Measurements from ENCODE around the gene ALKBH8. TPM values are rescaled to one million over a fixed set of nuclear protein-coding genes. Genes with fewer than 3 reads are reported as not detected.

ALKBH8 gene
- total and polyA plus RNA-seq, 2 of the 13 experiments (the other 11 are each of a cell fraction or from before 2014, with no cell fraction given) = 2.4 to 9.1 TPM

- TF ChIP-seq KAT2B (IDR thresholded peaks at IDR 0.05; ENCODE audit: borderline replicate concordance, low read depth, low read length) = no peak
- TF ChIP-seq BORCS8-MEF2B (CRISPR knock-in tag; IDR thresholded peaks at IDR 0.05) = 0 out of 2 replicates have a peak, but pooled peaks have one; percentile 28
- peak; percentile 66; the same call in 1 of the 2 replicates for TF ChIP-seq ZNF607 (CRISPR knock-in tag; IDR thresholded peaks at IDR 0.05; ENCODE audit: borderline replicate concordance)
- TF ChIP-seq RARA (CRISPR knock-in tag; IDR thresholded peaks at IDR 0.05) = no peak
- TF ChIP-seq XRCC5 (optimal IDR thresholded peaks at IDR 0.05; ENCODE audit: low read length) = peak; percentile 21
- TF ChIP-seq AHR (CRISPR knock-in tag; IDR thresholded peaks at IDR 0.05) = no peak
- peak; percentile 43; the same call in 1 of the 2 replicates for TF ChIP-seq ZNF749 (CRISPR knock-in tag; IDR thresholded peaks at IDR 0.05; ENCODE audit: borderline replicate concordance)
- TF ChIP-seq ZBTB7B (CRISPR knock-in tag; IDR thresholded peaks at IDR 0.05) = no peak
- TF ChIP-seq ZNF577 (CRISPR knock-in tag; IDR thresholded peaks at IDR 0.05; ENCODE audit: borderline replicate concordance, low read depth) = no peak
- no peak for TF ChIP-seq ZNF329 (CRISPR knock-in tag; IDR thresholded peaks at IDR 0.05; ENCODE audit: low read depth)
- no peak for TF ChIP-seq E2F5 (CRISPR knock-in tag; conservative IDR thresholded peaks at IDR 0.05)
- TF ChIP-seq PREB (CRISPR knock-in tag; IDR thresholded peaks at IDR 0.05) = no peak
- peak; percentile 63 for TF ChIP-seq DMAP1 (CRISPR knock-in tag; IDR thresholded peaks at IDR 0.05)
- TF ChIP-seq IKZF1 (IDR thresholded peaks at IDR 0.05) = no peak
- no peak for TF ChIP-seq RFX5 (IDR thresholded peaks at IDR 0.05; ENCODE audit: low read depth, low read length)
- TF ChIP-seq CBFB (CRISPR knock-in tag; IDR thresholded peaks at IDR 0.05) = no peak
- 0 out of 2 replicates have a peak, but pooled peaks have one; percentile 46 for TF ChIP-seq RXRB (CRISPR knock-in tag; IDR thresholded peaks at IDR 0.05; ENCODE audit: borderline replicate concordance)
- TF ChIP-seq ZBTB42 (CRISPR knock-in tag; IDR thresholded peaks at IDR 0.05) = no peak
- peak; percentile 76 for TF ChIP-seq KLF6 (CRISPR knock-in tag; IDR thresholded peaks at IDR 0.05)
- TF ChIP-seq HMGA1 (CRISPR knock-in tag; conservative IDR thresholded peaks at IDR 0.05) = no peak
- TF ChIP-seq SMAD1 (CRISPR knock-in tag; IDR thresholded peaks at IDR 0.05; ENCODE audit: borderline replicate concordance, low read depth) = no peak
- TF ChIP-seq MZF1 (CRISPR knock-in tag; IDR thresholded peaks at IDR 0.05; ENCODE audit: borderline replicate concordance) = no peak
- TF ChIP-seq ZNF543 (CRISPR knock-in tag; IDR thresholded peaks at IDR 0.05) = no peak
- TF ChIP-seq FOXO1 (CRISPR knock-in tag; IDR thresholded peaks at IDR 0.05) = peak; percentile 50; the same call in 1 of the 2 replicates
- TF ChIP-seq, protein P1, sequence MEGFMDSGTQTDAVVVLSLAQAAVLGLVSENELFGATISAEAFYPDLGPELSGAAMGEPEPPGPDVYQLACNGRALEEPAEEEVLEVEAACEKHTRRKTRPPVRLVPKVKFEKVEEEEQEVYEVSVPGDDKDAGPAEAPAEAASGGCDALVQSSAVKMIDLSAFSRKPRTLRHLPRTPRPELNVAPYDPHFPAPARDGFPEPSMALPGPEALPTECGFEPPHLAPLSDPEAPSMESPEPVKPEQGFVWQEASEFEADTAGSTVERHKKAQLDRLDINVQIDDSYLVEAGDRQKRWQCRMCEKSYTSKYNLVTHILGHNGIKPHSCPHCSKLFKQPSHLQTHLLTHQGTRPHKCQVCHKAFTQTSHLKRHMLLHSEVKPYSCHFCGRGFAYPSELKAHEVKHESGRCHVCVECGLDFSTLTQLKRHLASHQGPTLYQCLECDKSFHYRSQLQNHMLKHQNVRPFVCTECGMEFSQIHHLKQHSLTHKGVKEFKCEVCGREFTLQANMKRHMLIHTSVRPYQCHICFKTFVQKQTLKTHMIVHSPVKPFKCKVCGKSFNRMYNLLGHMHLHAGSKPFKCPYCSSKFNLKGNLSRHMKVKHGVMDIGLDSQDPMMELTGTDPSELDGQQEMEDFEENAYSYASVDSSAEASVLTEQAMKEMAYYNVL (CRISPR knock-in tag; IDR thresholded peaks at IDR 0.05; ENCODE audit: borderline replicate concordance) = 0 out of 2 replicates have a peak, but pooled peaks have one; percentile 14
- TF ChIP-seq MATR3 (CRISPR knock-in tag; IDR thresholded peaks at IDR 0.05) = no peak
- TF ChIP-seq HBP1 (CRISPR knock-in tag; IDR thresholded peaks at IDR 0.05; ENCODE audit: low read depth) = peak; percentile 66; the same call in 1 of the 2 replicates
Observed at GRCh38 chr11:107457558-107458271, 107.8 kb downstream of the ALKBH8 start, which contains the start of gene CWF19L2 (continued).
